Heart left ventricle (tissue), 16 donors: ENCODE measurements around the gene ATP6V0A4. TPM values are rescaled to one million over a fixed set of nuclear protein-coding genes. Genes with fewer than 3 reads are reported as not detected.

Experiments used
- ATAC-seq, 4 donors: fragments of 200-7000 bp; cut with Tn5 transposase; one replicate each; pipeline ENCODE4 v1.9.1; 2020 to 2022; ENCODE audit warnings: moderate library complexity in 4 of 4, mild to moderate bottlenecking in 3 of 4, moderate number of reproducible peaks in 1 of 4
- DNase-seq, 5 donors: peaks; one replicate each; pipeline ENCODE4 v3.0.0-alpha.2; 2020
- H3K27ac ChIP-seq, 12 donors: fragments of 200-600 bp; sonication (generic) in 4 of 12; one replicate each; pipeline versions ENCODE4 v1.5.0 to v1.8.0; 2016 to 2022; ENCODE audit warnings: mild to moderate bottlenecking in 2 of 12
- H3K27me3 ChIP-seq, 9 donors: fragments of 200-600 bp; sonication (generic) in 2 of 9; one replicate each; pipeline versions ENCODE4 v1.5.1 to v1.8.0; 2016 to 2022; ENCODE audit warnings: mild to moderate bottlenecking in 3 of 9
- H3K36me3 ChIP-seq, 9 donors: fragments of 200-600 bp; sonication (generic) in 2 of 9; one replicate each; pipeline versions ENCODE4 v1.5.0 to v1.8.0; 2018 to 2022; ENCODE audit warnings: mild to moderate bottlenecking in 2 of 9
- H3K4me1 ChIP-seq, 12 donors: fragments of 200-600 bp; sonication (generic) in 4 of 12; one replicate each; pipeline versions ENCODE4 v1.5.0 to v1.8.0; 2016 to 2022; ENCODE audit warnings: mild to moderate bottlenecking in 3 of 12
- H3K4me3 ChIP-seq, 12 donors: fragments of 200-600 bp; sonication (generic) in 4 of 12; one replicate each; pipeline versions ENCODE4 v1.5.0 to v1.8.0; 2017 to 2022; ENCODE audit warnings: mild to moderate bottlenecking in 9 of 12, moderate library complexity in 4 of 12
- H3K9me3 ChIP-seq, 12 donors: fragments of 200-600 bp; sonication (generic) in 4 of 12; one replicate each; pipeline versions ENCODE4 v1.5.0 to v1.8.0; 2016 to 2022; ENCODE audit warnings: mild to moderate bottlenecking in 1 of 12
- CTCF ChIP-seq, 12 donors: fragments of 200-600 bp; sonication (generic) in 4 of 12; IDR thresholded peaks; one replicate each; pipeline versions ENCODE4 v1.5.0 to v1.8.0; 2018 to 2022; ENCODE audit warnings: antibody characterized with exemption in 12 of 12, mild to moderate bottlenecking in 5 of 12
- POLR2A ChIP-seq, 2 donors: fragments of 450-650 bp; IDR thresholded peaks; one replicate each; pipeline ENCODE4 v1.6.1; 2017; ENCODE audit warnings: antibody characterized with exemption in 2 of 2, mild to moderate bottlenecking in 2 of 2, moderate library complexity in 2 of 2
- WGBS, 4 donors: extraction: QIAGEN DNeasy Blood & Tissue Kit in 2 of 4; methylation state at CpG; one replicate each; pipeline versions ENCODE4 v1.1.5 to v1.1.7; 2013 to 2018; 5-methylcytosine and 5-hydroxymethylcytosine counted together
- intact Hi-C, 10 donors: fragments of 100-400 bp; cut with DNase I; formaldehyde crosslinking; loops; one replicate each; pipeline versions ENCODE4 v1.11.1 to v1.14.2; 2022
- polyA plus RNA-seq, 2 donors: library from polyadenylated mRNA; stranded (reverse); fragments of 200-250 nt; gene quantifications; one replicate each; pipeline ENCODE4 v1.2.3, GENCODE V29; 2013
- total RNA-seq, 9 donors: library from RNA; depleted of rRNA in 2 of 9; stranded (reverse); fragments of >200 nt in 2 of 9; fragmentation: NEBNext Ultra II Directional in 3 of 9; extraction: Animal tissue kit (Norgen Biotek cat#: 25700) in 3 of 9; gene quantifications; one replicate each; pipeline versions ENCODE4 v1.1.0 to v1.2.4, GENCODE V29; 2016 to 2023
- donor health status: ischemic (EF 13 %, LVEDD 7.1; RV severe dilation, severe dysfunction).
- donor health status: healthy with polysubstance abuse.
- donor health status: DM: no; HTN: yes; CAD: no.
- donor health status: DM: no; HTN: no; CAD: no.
- donor health status: ischemic (EF 25% LVEDD 6.9; RV normal size, moderate dysfunction).
- donor health status: ischemic (EF 25% LVEDD 5.7; RV mildly dilated, moderate dysfunction).
- donor health status: healthy.
- donor health status: DM: yes; HTN: yes; CAD: no.
- donor health status: ischemic (EF 35%, LVEDD 5.7; RV mildly dilated, moderate dysfunction).
- donor health status: nonischemic (EF 11% LVEDD 7.7; RV severe dilation, severe dysfunction).
- donor health status: DM: yes; HTN: yes; CAD: no.
- donor health status: PGD.
- donor health status: ischemic (EF 29% LVEDD 5.4; RV normal size, mild dysfunction).
- donor health status: nonischemic (EF 23%, LVEDD 6.1; RV moderate dilation, normal function).

ATP6V0A4 gene
- total and polyA plus RNA-seq, 11 donors = not detected

- Histone ChIP-seq H3K27me3 (no peaks in the 10 kb centered on the region), H3K9me3 (no peaks in the 10 kb centered on the region), H3K4me1 (no peaks in the 10 kb centered on the region), H3K27ac (no peak overlapping the region), H3K4me3 (no peak overlapping the region), H3K36me3 (no peaks in the 10 kb centered on the region)
- 91 to 94% (median 92%) methylated on average over 9 of the region's 9 CpGs for WGBS, 4 donors
- no peak for TF ChIP-seq POLR2A (IDR thresholded peaks at IDR 0.05)
- TF ChIP-seq CTCF (IDR thresholded peaks at IDR 0.05) = no peak
- DNase-seq (no peak), ATAC-seq (no peak)
- intact Hi-C loops = no loop called here
These were observed 68.6 kb downstream of the ATP6V0A4 start for GRCh38 chr7:138729444-138729843.

- no peak for ATAC-seq
- Histone ChIP-seq H3K27me3 (no peaks in the 10 kb centered on the region), H3K4me1 (no peaks in the 10 kb centered on the region), H3K27ac (no peak overlapping the region), H3K4me3 (no peak overlapping the region), H3K9me3 (no peaks in the 10 kb centered on the region), H3K36me3 (no peaks in the 10 kb centered on the region)
- TF ChIP-seq CTCF (IDR thresholded peaks at IDR 0.05) (no peak), POLR2A (IDR thresholded peaks at IDR 0.05) (no peak)
- WGBS, 4 donors = 80 to 84% (median 82%) methylated on average over 10 of the region's 10 CpGs
- DNase-seq = no peak
- intact Hi-C loops = no loop called here
These were observed 70.5 kb downstream of the ATP6V0A4 start for GRCh38 chr7:138727336-138728099.

- Histone ChIP-seq H3K4me3 (no peak overlapping the region), H3K9me3 (no peaks in the 10 kb centered on the region), H3K4me1 (no peaks in the 10 kb centered on the region), H3K27me3 (no peaks in the 10 kb centered on the region), H3K27ac (no peak overlapping the region), H3K36me3 (no peaks in the 10 kb centered on the region)
- DNase-seq = no peak
- 75 to 83% (median 79%) methylated on average over 9 of the region's 9 CpGs for WGBS, 4 donors
- no peak for TF ChIP-seq CTCF (IDR thresholded peaks at IDR 0.05)
- TF ChIP-seq POLR2A (IDR thresholded peaks at IDR 0.05) = no peak
- no peak for ATAC-seq
- intact Hi-C loops = no loop called here
These were observed 71.7 kb downstream of the ATP6V0A4 start for GRCh38 chr7:138726288-138726687.

GRCh38 chr7:138720286-138720685 lies 77.7 kb downstream of the ATP6V0A4 start:
- H3K27ac ChIP-seq = no peak overlapping the region
- ATAC-seq (no peak), DNase-seq (no peak)
- intact Hi-C loops = no loop called here
- no peaks in the 10 kb centered on the region for H3K9me3 ChIP-seq
- no peak for TF ChIP-seq CTCF (IDR thresholded peaks at IDR 0.05)
- no peak for TF ChIP-seq POLR2A (IDR thresholded peaks at IDR 0.05)
- WGBS, 4 donors = 67 to 91% (median 79%) methylated on average over 4 of the region's 4 CpGs
- no peaks in the 10 kb centered on the region for H3K4me1 ChIP-seq
- no peaks in the 10 kb centered on the region for H3K27me3 ChIP-seq
- no peaks in the 10 kb centered on the region for H3K36me3 ChIP-seq
- no peak overlapping the region for H3K4me3 ChIP-seq
